OCI-LY1 (cell line): Measurements from ENCODE around the gene NEURL1.

ENCODE experiments used
- EZH2 ChIP-seq: fragments of 200-600 bp; sonication (generic), shearing (Covaris generic); IDR thresholded peaks from 2 replicates; pipeline ENCODE4 v1.8.0; 2017; ENCODE audit warnings: borderline replicate concordance, mixed run types, mild to moderate bottlenecking, antibody characterized with exemption, low read length, moderate library complexity, mixed read lengths
- TF ChIP-seq, protein P1 (sequence below): fragments of 200-600 bp; sonication (generic), shearing (Covaris generic); IDR thresholded peaks from 2 replicates; pipeline ENCODE4 v1.5.1; 2017; ENCODE audit warnings: mild to moderate bottlenecking, antibody characterized with exemption, low read length, moderate library complexity, mixed read lengths

DNA sequence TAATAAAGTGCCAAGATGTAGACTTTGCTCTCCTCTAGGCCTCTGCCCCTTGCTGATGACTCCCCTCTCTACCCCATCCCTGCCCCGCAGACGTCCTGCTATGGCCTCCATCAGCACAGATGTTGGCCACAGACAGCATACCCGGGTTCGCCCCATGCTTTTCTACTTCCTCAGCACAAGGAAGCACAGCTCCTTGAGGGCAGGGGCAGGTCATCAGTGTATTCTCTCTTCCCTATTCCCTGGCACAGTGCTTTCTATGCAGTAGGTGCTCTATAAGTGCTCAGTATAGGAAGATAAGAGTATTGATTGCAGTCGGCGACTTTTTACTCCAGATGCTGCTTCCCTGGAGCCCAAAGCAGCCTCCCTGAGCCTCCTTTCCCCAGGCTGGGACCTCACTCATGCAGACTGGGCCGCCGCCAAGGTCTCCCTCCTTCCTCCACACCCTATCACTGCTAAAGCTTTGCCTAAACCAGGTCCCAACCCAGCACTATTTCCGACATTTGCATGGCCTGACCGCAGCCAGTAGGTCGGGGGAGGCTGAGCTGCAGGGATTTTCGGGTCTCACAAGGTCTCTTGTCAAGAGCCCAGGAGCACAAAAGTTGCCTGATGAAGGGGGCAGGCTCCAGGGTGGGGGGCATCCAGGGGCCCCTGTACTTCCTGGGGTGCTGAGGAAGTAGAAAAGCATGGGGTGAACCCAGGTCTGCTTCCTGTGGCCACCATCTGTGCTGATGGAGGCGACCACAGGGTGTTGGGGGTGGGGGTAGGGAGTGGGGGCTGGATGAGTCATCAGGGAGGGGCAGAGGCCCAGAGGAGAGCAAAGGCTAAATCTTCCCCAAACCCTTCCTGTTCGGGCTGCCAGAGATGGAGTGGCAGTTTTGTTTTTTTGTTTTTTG, 22.5 kb upstream of the NEURL1 start:
- TF ChIP-seq, protein P1, sequence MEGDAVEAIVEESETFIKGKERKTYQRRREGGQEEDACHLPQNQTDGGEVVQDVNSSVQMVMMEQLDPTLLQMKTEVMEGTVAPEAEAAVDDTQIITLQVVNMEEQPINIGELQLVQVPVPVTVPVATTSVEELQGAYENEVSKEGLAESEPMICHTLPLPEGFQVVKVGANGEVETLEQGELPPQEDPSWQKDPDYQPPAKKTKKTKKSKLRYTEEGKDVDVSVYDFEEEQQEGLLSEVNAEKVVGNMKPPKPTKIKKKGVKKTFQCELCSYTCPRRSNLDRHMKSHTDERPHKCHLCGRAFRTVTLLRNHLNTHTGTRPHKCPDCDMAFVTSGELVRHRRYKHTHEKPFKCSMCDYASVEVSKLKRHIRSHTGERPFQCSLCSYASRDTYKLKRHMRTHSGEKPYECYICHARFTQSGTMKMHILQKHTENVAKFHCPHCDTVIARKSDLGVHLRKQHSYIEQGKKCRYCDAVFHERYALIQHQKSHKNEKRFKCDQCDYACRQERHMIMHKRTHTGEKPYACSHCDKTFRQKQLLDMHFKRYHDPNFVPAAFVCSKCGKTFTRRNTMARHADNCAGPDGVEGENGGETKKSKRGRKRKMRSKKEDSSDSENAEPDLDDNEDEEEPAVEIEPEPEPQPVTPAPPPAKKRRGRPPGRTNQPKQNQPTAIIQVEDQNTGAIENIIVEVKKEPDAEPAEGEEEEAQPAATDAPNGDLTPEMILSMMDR: no peak
- TF ChIP-seq EZH2: no peak
